ENCODE data around the gene PRKAA1.

- TF ChIP-seq CTCF (tag by site-specific recombination; IDR thresholded peaks at IDR 0.05) (no peak), ZNF785 (tag by site-specific recombination; IDR thresholded peaks at IDR 0.05) (no peak), ZNF433 (tag by site-specific recombination; IDR thresholded peaks at IDR 0.05; ENCODE audit: low read depth) (no peak), ZNF274 (IDR thresholded peaks at IDR 0.05; ENCODE audit: low read length) (no peak), ZNF274 (tag by site-specific recombination; IDR thresholded peaks at IDR 0.05; ENCODE audit: borderline replicate concordance) (no peak), ZNF391 (tag by site-specific recombination; IDR thresholded peaks at IDR 0.05; ENCODE audit: borderline replicate concordance, low read depth) (no peak), ZNF248 (tag by site-specific recombination; IDR thresholded peaks at IDR 0.05) (no peak), ZFP69B (tag by site-specific recombination; IDR thresholded peaks at IDR 0.05) (no peak), ZNF146 (tag by site-specific recombination; IDR thresholded peaks at IDR 0.05) (no peak)
Measured at GRCh38 chr5:40834391-40834848, 36.2 kb upstream of the PRKAA1 start.

All from HEK293 (cell line).